ENCODE results near the gene SCN1B.

Gene SCN1B

GRCh38 chr19:35056513-35057063, 26.3 kb downstream of the SCN1B start:
- CTCF ChIA-PET = interaction anchor here (0.6 to 9.6 kb wide), 21 partner anchors 8 to 732 kb away, joined by 3 to 193 read pairs (median 6); partner anchors contain the start of genes FXYD3, HPN and LGI4
- POLR2A ChIA-PET = interaction anchor here (1.1 kb wide), 1 partner anchor 78 kb away, joined by 3 read pairs; the partner anchor contains the start of gene LGI4

GRCh38 chr19:35058370-35058769, 28.1 kb downstream of the SCN1B start:
- ChIA-PET POLR2A (no interaction called here), CTCF (interaction anchor here (0.6 to 9.6 kb wide), 13 partner anchors 9 to 532 kb away, joined by 3 to 193 read pairs (median 5); partner anchors contain the start of genes HPN and LGI4)
- peaks cover 7% of the 10 kb centered on the region; the same call in 1 of the 2 replicates for H3K4me1 ChIP-seq (ENCODE audit: control insufficient read depth, insufficient read depth, low read length)
- no peaks in the 10 kb centered on the region; a peak in 1 of 3 replicates for H3K36me3 ChIP-seq (ENCODE audit: control insufficient read depth in 2 of 2, insufficient read depth in 1 of 2, low read length in 2 of 2)
- H3K9me3 ChIP-seq (ENCODE audit: control insufficient read depth, insufficient read depth, low read depth, low read length) = no peaks in the 10 kb centered on the region; the same call in 1 of the 2 replicates
- no peak overlapping the region for H3K27ac ChIP-seq (ENCODE audit: extremely low read depth, low read depth, low read length)
- TF ChIP-seq ZNF362 (tag by site-specific recombination; IDR thresholded peaks at IDR 0.05) (no peak), ZNF571 (tag by site-specific recombination; IDR thresholded peaks at IDR 0.05) (no peak), ZNF791 (tag by site-specific recombination; IDR thresholded peaks at IDR 0.05) (no peak), ZNF280D (tag by site-specific recombination; IDR thresholded peaks at IDR 0.05) (no peak), ZNF624 (tag by site-specific recombination; IDR thresholded peaks at IDR 0.05) (no peak), ZFP3 (tag by site-specific recombination; IDR thresholded peaks at IDR 0.05; ENCODE audit: low read depth) (no peak), CTCF (tag by site-specific recombination; IDR thresholded peaks at IDR 0.05) (no peak), ZNF837 (tag by site-specific recombination; IDR thresholded peaks at IDR 0.05) (no peak), ZSCAN16 (tag by site-specific recombination; IDR thresholded peaks at IDR 0.05) (no peak), ZNF707 (tag by site-specific recombination; IDR thresholded peaks at IDR 0.05) (no peak), WT1 (tag by site-specific recombination; IDR thresholded peaks at IDR 0.05) (no peak), ZNF2 (tag by site-specific recombination; IDR thresholded peaks at IDR 0.05) (no peak), ZBTB20 (tag by site-specific recombination; IDR thresholded peaks at IDR 0.05) (no peak), PRDM4 (tag by site-specific recombination; IDR thresholded peaks at IDR 0.05) (no peak), ZNF514 (tag by site-specific recombination; IDR thresholded peaks at IDR 0.05) (no peak)
- H3K4me3 ChIP-seq (ENCODE audit: low read depth, low read length) = no peak overlapping the region

More at GRCh38 chr19:35056513-35057063, 26.3 kb downstream of the SCN1B start:
- TF ChIP-seq ZNF580 (tag by site-specific recombination; IDR thresholded peaks at IDR 0.05) (0 out of 2 replicates have a peak, but pooled peaks have one; percentile 48), ZNF366 (tag by site-specific recombination; conservative IDR thresholded peaks at IDR 0.05) (0 out of 2 replicates have a peak, but pooled peaks have one; percentile 13), ZNF174 (tag by site-specific recombination; IDR thresholded peaks at IDR 0.05) (no peak), ZNF639 (tag by site-specific recombination; IDR thresholded peaks at IDR 0.05) (no peak), ZNF239 (tag by site-specific recombination; IDR thresholded peaks at IDR 0.05) (peak; percentile 100)
- H3K4me3 ChIP-seq (ENCODE audit: low read depth, low read length) = no peak overlapping the region
- no peaks in the 10 kb centered on the region; a peak in 1 of 3 replicates for H3K36me3 ChIP-seq (ENCODE audit: control insufficient read depth in 2 of 2, insufficient read depth in 1 of 2, low read length in 2 of 2)
- no peaks in the 10 kb centered on the region; the same call in 1 of the 2 replicates for H3K9me3 ChIP-seq (ENCODE audit: control insufficient read depth, insufficient read depth, low read depth, low read length)
- H3K4me1 ChIP-seq (ENCODE audit: control insufficient read depth, insufficient read depth, low read length) = peaks cover 7% of the 10 kb centered on the region; the same call in 1 of the 2 replicates
- no peak overlapping the region for H3K27ac ChIP-seq (ENCODE audit: extremely low read depth, low read depth, low read length)

All from HEK293 (cell line).